GM18861 (cell line): ENCODE data around the gene APLP2.
"Not testable (repeated sequence)": the region's sequence is repeated elsewhere in the genome, so short reads cannot be mapped to it uniquely, and the experiment has no call there.

Experiments used
- ATAC-seq: cut with Tn5 transposase; IDR thresholded peaks from one replicate; pipeline ENCODE4 v1.9.1; 2021; ENCODE audit not compliant: unreplicated experiment

APLP2 gene

DNA sequence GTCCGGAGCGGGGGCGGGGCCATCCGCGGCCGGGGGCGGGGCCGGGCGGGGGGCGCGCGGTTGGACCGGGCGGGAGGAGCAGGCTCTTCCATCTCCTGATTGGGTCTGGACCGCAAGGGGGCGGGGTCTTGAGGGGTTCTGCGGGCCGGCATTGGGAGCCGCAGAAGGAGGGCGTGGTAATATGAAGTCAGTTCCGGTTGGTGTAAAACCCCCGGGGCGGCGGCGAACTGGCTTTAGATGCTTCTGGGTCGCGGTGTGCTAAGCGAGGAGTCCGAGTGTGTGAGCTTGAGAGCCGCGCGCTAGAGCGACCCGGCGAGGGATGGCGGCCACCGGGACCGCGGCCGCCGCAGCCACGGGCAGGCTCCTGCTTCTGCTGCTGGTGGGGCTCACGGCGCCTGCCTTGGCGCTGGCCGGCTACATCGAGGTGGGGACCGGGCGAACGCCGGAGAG is at the start of gene APLP2:
APLP2 (plus strand) TSS at position 236 of the 450 bp plus-strand sequence; CDS start at position 320, 84 bp downstream.
- peak; percentile 93 for ATAC-seq

DNA sequence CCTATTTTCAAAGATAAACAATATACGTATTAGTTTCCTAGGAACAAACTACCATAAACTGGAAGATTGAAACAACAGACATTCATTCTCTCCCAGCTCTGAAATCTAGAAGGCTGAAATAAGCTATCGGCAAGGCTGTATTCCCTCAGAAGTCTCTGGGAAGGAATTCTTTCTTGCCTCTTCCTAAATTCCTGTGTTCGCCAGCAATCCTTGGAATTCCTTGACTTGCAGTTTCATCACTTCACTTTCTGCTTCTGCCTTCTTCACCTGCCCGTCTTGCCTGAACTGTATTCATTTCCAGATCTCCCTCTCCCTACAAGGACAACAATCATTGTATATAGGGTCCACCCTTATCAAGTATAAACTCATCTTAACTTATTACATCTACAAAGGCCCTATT is 49.4 kb upstream of the APLP2 start:
- ATAC-seq = no peak

DNA sequence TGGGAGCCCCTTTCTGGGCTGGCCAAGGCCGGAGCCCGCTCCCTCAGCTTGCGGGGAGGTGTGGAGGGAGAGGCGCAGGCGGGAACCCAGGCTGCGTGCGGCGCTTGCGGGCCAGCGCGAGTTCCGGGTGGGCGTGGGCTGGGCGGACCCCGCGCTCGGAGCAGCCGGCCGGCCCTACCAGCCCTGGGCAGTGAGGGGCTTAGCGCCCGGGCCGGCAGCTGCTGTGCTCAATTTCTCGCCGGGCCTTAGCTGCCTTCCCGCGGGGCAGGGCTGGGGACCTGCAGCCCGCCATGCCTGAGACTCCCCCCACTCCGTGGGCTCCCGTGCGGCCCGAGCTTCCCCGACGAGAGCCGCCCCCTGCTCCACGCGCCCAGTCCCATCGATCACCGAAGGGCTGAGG is 48.1 kb upstream of the APLP2 start:
- ATAC-seq = not testable (repeated sequence)

DNA sequence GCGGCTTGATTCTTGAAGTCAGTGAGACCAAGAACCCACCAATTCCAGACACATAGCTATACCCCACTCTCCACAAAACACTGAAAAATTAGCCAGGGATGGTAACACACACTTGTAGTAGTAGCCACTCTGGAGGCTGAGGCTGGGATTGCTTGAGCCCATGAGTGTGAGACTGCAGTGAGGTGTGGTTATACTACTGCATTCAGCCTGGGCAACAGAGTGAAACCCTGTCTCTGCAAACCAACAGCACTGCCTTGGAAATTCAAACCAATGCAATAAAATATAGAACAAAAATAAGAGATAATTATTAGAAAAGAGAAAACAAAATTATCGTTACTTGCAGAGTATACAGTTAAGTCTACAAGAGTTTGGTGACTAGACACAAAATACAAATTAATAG is 46.9 kb upstream of the APLP2 start:
- peak; percentile 14 for ATAC-seq

DNA sequence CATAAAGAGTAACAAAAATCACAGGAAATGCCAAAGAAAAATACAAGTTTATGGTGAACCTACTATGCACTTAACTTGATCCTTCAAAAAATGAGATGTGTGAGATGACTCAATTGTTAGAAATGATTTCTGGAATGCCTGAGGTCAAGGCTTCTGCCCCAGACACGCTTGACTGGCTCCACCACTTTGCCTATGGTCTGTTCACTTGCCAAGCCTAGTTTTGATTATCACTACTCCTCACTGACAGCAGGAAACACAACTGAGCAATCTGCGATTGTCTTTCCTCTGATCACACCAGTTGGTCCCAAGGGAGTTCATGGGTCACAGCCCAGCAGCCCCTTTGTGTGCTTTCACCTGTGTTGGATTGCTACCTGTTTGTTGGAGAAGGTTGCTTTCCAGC is 46.5 kb upstream of the APLP2 start:
- ATAC-seq = peak; percentile 98

DNA sequence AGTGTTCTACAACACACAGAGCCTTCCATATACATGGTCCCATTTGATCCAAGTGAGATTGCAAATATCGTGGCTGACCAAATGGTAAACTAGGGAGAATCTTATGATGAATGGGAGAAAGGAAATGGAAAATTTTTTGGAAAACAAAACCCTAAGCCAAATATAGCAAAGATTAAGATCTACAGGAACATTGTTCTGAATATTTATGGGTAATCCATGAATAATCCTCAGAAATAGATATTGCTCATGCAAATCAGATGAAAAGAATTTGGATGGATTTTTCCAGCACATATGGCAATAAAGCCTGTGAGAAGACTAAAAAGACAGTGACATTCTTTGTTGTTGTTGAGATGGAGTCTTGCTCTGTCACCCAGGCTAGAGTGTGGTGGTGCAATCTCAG is 45.3 kb upstream of the APLP2 start:
- no peak for ATAC-seq

DNA sequence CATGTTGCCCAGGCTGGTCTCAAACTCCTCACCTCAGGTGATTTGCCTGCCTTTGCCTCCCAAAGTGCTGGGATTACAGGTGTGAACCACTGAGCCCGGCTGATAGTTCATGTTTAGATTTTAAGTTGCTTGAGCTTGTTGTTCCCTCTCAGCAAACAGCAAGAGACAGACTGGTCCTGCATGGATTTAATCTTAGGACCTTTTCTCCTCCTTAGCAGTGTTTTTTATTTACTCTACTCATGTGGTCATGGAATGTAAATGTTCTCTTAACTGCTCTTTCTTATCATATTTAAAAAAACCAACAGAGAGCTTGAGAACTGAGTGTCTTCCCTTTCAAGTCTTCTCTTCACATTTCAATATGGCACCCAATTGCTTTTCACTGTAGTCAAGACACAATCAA is 44.3 kb upstream of the APLP2 start:
- no peak for ATAC-seq

DNA sequence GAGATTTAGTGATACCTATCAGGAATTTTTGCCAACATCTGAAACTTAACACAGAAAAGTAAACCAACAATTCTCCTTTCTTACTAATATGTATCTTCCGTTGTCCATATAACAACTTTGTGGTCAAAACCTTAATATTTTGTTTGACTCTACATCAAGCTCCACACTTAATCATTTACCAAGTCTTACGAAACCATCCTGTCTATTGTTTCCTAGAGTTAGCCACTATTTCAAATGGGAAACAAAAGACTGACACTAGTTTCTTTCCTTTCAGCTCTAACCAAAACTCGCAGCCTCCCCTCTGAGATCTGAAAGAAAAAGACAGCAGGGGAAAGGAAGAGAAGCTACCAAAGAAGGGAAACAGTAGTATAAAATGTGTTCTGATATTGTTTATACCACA is 40.6 kb upstream of the APLP2 start:
- ATAC-seq = no peak

DNA sequence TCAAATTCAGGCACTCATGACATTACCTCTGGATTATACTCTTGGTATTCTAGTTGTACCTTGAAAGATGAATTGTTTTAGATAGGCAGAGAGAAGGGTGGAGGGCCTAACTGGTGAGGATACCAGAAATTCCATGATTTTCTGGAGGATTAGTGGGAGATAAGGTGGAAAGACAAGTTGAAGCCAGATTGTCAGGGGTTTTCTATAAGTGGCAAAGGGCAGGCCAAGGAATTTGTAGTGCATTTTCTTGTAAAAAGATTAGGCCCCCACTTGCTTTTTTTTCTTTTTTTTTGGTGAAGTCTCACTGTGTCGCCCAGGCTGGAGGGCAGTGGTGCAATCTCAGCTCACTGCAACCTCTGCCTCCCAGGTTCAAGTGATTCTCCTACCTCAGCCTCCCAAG is 38.6 kb upstream of the APLP2 start:
- ATAC-seq = no peak

DNA sequence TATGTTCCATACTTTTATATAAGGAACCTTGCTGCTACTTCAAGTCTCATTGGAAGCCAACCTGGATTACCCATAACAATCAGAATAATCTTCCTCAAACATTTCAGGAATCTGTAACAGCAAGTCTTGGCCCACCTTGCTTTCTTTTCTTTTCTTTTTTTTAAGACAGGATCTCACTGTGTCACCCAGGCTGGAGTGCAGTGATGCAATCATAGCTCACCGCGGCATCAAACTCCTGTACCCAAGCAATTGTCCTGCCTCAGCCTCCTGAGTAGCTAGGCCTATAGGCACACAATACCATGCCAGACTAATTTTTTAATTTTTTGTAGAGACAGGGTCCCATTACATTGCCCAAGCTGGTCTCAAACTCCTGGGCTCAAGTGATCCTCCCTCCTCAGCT is 37.7 kb upstream of the APLP2 start:
- ATAC-seq = no peak

DNA sequence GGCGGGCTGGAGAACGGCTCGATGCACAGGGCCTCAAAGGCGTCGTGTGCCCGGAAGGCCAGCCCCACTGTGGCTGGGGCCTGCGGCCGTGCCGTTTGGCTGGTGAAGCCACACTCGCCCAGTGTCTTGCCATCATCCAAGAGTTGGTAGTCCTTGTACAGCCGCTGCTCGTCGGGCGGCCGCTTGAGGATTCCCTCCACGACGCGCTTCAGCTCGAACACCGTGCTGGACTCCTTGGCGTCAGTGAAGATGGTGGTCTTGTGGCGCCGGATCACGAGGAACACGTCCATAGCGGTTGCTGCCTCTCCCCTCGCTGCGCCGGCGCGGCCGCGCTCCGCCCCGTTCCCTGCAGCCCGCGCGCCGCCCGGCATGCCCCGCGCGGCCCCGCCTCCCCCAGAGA is 36.8 kb upstream of the APLP2 start:
- no peak for ATAC-seq

DNA sequence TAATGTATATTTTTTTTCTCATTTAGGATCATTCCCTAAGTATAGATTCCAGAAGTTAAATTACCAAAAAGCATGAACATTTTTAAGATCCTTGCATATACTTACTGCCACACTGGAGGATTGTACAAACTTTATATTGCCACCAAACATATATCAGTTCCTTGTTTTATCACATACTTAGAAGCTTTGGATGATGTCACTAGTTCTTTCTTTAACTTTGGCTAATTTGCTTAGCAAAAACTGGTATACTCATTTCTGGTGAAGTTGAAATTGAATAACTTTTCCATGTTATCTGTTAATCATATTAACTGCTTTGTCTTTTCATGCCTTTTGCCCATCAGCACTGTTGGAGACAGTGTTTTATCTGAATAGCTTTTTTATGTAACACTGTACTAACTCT is 35.5 kb upstream of the APLP2 start:
- no peak for ATAC-seq

DNA sequence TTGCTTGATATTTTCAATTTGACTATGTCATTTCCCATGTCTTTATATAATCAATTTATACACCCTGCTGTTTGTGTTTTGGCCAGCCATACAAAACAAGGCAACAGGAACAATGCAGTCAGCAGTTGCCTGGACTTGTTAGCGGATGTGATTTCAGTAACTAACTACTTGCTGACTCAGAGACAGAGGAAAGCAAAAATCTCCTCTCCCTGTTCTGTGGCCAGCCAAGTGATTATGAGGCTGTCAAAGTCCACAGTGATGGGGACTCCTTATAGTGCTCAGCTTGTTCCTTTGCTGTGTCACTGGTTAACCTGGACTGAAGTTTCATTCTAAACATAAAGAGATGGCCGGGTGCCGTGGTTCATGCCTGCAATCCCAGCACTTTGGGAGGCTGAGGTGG is 32.6 kb upstream of the APLP2 start:
- no peak for ATAC-seq

DNA sequence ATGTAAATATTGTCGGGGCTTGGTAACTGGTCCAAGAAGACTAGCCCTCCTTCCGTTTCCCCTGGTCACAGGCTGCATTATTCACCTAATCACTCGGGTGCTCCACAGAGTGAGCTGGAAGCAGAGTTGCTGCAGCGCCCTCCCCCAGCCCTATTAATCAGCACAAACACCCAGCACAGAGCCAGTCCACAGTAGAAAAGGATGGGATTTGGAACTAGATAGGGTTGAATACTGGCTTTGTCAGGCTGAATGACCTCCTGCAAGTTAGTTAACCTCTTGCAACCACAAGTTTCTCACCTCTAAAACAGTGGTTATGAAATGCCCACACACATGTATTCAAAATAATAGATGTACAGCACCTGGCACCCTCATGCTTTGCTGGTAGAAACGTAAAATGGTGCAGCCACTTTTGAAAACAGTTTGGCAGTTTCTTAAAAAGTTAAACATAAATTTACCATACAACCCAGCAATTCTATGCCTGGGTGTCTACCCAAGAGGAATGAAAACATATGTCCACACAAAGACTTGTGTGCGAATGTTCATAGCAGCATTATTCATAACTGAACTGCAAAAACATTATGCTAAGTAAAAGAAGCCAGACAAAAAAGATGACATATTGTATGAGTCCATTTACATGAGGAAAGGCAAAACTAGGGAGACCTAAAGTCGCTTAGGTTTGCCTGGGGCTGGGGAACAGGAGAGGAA is 31.7 kb upstream of the APLP2 start:
- ATAC-seq = no peak

DNA sequence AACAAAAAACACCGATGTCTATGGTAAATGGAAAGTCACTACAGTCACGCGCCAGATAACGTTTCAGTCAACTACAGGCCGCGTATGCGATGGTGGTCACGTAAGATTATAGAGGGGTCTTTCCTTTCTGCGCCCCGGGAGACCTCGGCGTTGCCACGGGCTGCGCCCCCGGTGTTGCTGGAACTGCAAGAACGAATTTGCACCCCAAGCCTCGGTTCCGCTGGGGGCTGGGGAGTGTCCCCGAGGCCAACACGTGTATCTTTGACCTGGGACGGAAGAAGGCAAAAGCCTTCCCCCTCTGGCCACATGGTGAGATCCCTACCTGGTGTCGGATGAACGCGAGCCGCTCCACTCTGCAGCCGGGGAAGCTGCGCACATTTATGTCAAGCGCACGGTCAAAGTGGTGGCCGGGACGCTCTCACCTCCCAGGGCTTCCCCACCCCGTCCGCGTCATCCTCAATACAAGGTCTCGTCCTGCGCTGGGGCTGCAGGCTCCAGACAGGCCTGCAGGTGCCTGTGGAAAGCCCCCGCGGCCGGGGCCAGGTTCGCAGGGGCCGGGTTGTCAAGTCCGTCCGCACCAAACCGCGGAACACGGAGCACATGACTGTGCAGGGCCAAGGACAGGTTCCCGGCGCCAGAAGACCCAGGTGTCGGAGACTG is 29.3 kb upstream of the APLP2 start:
- no peak for ATAC-seq

DNA sequence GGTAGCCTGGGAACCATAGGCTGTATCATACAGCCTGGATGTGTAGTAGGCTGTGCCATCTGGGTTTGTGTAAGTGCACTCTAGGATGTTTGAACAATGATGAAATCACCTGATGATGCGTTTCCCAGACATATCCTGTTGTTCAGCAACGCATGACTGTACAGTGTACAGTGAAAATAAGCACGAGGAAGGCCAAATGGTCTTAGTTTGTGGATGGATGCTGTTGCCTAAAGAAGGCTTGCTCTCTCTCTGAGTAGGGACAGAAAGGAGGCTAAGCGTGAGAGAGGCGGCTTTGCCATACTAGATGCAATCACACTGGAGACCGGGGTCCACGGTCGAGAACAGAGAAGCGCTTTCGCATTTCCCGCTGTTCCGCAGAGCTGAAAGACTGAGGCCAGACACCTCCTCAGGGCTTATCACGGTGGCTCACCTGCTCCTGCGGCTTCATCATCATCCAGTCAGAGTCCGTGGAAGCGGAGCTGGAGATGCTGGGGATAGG is 27.6 kb upstream of the APLP2 start:
- ATAC-seq = no peak

DNA sequence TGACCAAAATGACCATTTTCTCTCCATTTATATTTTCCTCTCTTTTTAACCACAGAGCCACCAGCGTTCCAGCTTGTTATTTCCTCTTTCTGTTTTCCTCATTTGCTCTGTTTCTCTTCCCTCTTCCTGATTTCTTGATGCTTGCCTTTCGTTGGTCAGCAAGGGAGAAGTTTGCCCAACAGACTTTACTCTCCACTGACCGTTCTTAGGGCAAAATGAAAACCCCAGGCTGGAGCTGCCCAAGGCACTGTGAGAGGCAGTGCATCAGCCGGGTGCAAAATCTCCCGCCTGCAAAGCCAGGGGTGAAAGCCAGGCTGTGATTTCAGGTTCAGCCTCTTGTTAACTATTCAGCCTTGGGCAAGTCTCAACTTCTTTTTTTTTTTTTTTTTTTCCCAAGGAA is 26.1 kb upstream of the APLP2 start:
- no peak for ATAC-seq

DNA sequence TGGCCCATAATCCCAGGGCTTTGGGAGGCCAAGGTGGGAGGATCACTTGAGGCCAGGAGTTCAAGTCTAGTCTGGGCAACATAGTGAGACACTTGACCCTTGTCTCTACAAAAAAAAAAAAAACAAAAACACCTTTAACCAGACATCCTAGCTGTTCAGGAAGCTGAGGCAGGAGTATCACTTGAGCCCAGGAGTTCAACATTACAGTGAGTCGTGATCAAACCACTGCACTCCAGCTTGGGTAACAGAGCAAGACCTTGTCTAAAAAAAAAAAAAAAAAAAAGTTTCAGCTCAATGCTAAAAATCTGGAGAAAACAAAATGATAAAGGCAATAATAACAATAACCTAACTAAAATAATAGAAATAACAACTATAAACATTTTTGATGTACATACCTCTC is 22.6 kb upstream of the APLP2 start:
- no peak for ATAC-seq

DNA sequence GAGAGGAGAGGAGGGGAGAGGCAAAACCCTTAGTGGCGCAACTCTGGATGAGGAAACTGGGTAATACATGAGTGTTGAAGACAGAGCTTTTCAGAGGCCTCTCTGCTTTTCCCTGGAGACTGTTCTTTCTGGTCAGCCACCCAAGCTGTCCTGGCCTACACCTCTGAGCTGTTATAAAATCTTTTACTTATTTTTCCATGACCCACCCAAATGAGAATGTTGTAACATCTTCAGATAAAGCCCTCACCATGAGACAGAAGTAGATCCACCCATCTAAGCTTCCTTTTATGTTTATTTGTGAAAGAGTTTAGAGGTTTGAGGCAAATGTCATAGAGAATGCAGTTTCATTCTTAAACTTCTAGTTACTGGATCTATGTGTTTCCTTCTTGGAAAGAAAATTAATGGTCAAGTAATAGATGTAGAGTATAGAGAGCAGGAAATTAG is 20.3 kb upstream of the APLP2 start:
- no peak for ATAC-seq

DNA sequence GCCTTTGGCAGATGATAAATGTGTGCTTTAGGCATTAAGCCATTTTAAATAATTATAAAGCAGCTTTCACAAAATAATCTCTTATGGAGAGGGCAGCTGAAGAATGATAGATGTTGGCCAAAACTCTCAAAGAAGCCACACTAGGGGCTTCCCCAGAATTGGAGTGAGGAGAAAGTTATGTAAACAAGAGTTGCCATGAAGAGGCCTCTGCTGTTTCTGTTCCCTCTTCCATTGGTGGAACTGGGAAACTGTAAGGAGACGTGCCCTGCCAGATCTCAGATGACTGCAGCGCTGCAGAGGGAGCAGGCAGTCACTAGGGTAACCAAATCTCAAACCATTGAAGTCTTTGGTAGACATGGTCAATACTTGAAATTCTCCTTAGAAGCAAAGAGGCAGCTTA is 19.4 kb upstream of the APLP2 start:
- ATAC-seq = no peak

DNA sequence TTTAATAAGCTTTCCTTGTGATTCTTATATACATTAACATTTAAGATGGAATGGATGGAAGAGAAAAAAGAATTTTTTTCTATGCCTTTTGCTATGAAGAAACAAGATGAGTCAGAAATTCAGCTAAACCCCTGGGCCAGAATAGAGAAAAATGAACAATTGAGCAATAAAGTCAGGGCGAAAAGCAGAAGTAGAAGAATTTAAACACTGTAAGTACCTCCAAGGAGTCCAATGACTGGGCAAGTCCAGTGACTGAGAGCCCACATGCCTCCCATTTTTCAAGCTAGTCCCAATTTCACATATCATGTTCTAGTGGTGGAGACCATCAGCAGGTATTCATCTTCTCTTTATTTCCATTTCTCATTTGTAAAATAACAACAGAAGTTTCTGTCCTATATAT is 18.6 kb upstream of the APLP2 start:
- no peak for ATAC-seq

DNA sequence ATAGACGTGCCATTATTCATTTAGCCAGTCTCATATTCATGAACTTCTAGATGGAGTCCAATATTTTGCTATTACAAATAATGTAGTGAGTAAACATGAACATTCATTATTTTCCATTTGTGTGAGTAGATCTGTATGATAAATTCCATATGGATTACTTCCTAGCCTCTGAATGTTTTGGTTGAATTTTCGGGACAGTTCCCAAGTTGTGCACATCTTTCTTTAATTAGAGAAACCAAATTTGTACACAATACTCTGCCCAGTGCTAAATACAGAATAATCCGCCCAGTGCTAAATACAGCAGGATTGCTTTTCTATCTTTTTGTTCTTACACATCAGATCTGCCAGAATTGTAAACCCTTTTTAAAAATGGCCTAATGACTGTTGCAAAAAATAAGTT is 17.1 kb upstream of the APLP2 start:
- ATAC-seq = no peak

DNA sequence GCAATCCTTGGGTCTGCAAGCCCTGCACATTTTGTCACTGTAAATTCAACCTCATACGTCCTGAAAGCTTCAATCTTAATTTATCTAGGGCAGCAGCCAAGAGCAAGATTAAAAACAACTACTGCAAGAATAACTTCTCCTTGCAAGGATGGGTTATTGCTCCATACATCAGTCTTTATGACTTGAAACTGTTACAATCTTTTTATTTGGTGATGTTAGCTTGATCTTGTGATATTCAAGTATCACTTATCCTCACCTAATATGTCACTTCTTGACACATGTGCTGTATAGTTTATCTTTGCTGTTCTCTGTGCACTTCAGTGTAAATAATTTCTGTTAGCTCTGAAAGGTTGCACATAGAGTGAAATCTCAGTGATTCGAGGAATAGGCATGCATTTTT is 14.7 kb upstream of the APLP2 start:
- ATAC-seq = no peak
